SKM-1 treated with dmso at 0.1 percent for 144 hours (cell line): ENCODE results near the gene SULT2B1.
A peak's percentile ranks its signal among the peaks of the same experiment; 100 is the strongest.

Experiments
- DNase-seq: peaks from one replicate; lab custom pipeline; 2025; ENCODE audit not compliant: unreplicated experiment; lab: John Stamatoyannopoulos, UW

The SULT2B1 gene

GRCh38 chr19:48598996-48599700 lies 47.2 kb downstream of the SULT2B1 start:
- DNase-seq, result no peak

DNA sequence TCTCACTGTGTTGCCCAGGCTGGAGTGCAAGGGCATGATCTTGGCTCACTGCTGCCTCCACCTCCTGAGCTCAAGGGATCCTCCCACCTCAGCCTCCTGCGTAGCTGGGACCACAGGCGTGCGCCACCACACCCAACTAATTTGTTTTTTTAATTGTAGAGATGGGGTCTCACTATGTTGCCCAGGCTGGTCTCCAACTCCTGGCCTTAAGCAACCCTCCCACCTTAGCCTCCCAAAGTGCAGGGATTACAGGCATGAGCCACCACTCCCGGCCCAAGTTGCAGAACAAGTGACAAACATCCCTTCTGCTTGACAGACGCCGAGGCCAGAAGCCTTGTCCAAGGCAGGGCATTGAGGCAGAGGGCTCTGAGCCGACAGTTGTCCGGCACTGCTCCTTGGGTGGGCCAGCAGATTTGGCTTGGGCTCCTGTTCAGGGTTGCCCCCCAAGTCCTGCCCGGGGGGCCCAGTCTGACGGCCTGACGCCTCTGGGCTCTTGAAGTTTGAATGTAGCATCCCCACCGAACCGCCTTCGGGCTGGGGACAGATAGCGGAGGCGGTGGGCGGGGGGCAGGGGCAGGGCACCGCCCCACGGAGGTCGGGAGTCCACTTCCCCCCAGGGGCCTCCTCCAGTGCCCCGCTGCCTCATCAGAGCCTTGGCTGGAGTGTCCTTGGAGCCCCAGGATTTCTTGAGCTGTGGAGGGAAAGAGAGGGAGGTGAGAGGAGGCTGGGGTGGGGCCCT lies 48.9 kb downstream of the SULT2B1 start:
- no peak for DNase-seq

DNA sequence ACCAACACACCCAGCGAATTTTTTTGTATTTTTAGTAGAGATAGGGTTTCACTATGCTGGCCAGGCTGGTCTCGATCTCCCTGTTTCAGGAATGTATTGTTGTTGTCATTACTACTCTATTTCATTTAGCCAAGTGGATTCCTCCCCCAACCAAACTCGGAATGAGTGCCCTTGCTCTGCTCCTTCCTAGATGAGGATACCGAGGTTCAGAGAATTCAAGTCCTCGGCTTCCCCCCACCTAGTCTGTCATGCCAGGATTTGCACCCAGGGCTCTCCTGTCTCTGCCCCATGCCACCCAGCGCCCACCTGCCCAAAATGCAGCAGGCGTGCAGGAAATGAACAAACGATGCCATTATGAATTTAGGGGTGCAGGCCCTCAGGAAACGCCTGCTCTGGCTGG lies 51.0 kb downstream of the SULT2B1 start:
- no peak for DNase-seq

GRCh38 chr19:48603449-48603848 lies 51.5 kb downstream of the SULT2B1 start:
- no peak for DNase-seq

- DNase-seq, result no peak
Measured at GRCh38 chr19:48603850-48604249, 51.9 kb downstream of the SULT2B1 start.

DNA sequence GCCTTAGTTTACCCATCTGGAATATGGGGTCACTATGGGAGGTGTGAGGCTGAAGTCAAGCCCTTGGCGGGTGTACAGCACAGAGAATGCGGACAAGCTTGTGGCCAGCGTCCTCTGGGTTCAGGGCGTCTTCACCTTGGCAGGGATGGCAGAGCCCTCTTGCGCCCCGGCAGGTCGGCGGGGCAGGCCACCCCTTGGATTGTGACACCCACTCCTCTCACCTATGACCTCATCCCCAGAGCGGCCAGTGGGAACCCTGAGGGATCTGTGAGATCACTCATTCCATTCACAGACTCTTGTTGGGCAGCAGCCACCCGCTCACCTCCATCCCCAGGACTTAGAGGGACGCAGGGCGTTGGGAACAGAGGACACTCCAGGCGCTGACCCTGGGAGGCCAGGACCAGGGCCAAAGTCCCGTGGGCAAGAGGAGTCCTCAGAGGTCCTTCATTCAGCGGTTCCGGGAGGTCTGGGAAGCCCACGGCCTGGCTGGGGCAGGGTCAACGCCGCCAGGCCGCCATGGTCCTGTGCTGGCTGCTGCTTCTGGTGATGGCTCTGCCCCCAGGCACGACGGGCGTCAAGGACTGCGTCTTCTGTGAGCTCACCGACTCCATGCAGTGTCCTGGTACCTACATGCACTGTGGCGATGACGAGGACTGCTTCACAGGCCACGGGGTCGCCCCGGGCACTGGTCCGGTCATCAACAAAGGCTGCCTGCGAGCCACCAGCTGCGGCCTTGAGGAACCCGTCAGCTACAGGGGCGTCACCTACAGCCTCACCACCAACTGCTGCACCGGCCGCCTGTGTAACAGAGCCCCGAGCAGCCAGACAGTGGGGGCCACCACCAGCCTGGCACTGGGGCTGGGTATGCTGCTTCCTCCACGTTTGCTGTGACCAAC lies 54.7 kb downstream of the SULT2B1 start, which contains the start of gene SPACA4:
Gene SPACA4, plus strand, starts transcription at position 280 of the 896 bp plus-strand sequence. Its CDS starts 237 bp downstream, at position 517.
- DNase-seq, result no peak

GRCh38 chr19:48607359-48607755 lies 55.4 kb downstream of the SULT2B1 start:
- DNase-seq, result no peak

DNA sequence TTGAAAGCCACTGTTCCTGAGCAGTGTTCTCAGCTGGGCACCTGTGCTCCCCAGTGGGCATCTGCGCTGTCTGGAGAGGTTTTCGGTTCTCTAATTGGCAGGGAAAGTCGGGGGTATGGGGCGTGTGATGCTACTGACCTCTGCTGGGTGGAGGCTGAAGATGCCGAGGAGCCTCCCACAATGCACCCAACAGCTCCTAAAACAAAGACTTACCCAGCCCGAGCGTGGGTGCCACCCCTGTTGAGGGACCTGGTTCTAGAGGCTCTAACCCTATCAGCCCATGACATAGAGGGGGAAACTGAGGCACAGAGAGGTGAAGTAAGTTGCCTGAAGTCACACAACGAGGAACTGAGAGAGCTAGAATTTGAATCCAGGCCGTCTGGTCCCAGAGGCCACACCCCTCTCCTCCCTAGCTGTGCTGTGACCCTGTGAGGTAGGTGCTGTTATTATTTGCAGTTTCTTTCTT lies 56.9 kb downstream of the SULT2B1 start:
- peak; percentile 44 for DNase-seq

- no peak for DNase-seq
Measured at GRCh38 chr19:48609571-48610108, 57.7 kb downstream of the SULT2B1 start.

- no peak for DNase-seq
Measured at GRCh38 chr19:48611872-48612271, 59.9 kb downstream of the SULT2B1 start.

- DNase-seq, result no peak
Measured at GRCh38 chr19:48613024-48613851, 61.3 kb downstream of the SULT2B1 start.

- DNase-seq, result no peak
Measured at GRCh38 chr19:48613852-48614435, 62.0 kb downstream of the SULT2B1 start.

- no peak for DNase-seq
Measured at GRCh38 chr19:48614436-48615230, 62.7 kb downstream of the SULT2B1 start, which contains the start of gene FAM83E. FAM83E (minus strand) TSS chr19:48615076; CDS start chr19:48613372, 1,704 bp downstream.

GRCh38 chr19:48615231-48616040 lies 63.5 kb downstream of the SULT2B1 start:
- no peak for DNase-seq

GRCh38 chr19:48616041-48616436 lies 64.1 kb downstream of the SULT2B1 start:
- no peak for DNase-seq

DNA sequence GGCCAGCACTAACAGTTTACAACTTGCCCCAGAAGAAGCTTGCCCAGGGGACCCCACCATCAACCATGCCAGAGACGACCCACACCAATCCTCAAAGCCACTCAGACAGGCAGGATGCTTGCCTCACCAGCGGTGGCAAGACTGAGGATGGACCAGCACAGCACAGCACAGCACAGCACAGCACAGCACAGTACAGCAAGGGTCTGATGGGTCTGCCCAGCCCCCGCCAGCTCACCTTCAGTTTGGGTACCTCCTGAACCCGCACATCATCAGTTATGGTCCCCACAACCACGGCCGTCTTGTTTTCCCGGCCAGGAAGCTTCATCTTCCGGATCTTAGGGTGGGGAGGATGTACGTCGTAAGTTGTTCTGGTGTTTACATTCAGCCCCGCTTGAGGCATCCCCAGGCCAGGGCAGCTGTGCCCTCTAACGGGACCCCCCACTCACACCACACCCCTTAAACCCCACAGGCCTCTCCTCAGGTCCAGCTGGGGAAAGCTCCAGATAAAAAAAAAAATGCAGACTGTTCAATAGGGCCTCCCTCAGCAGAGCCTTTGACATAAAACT lies 64.6 kb downstream of the SULT2B1 start:
- DNase-seq, result no peak

DNA sequence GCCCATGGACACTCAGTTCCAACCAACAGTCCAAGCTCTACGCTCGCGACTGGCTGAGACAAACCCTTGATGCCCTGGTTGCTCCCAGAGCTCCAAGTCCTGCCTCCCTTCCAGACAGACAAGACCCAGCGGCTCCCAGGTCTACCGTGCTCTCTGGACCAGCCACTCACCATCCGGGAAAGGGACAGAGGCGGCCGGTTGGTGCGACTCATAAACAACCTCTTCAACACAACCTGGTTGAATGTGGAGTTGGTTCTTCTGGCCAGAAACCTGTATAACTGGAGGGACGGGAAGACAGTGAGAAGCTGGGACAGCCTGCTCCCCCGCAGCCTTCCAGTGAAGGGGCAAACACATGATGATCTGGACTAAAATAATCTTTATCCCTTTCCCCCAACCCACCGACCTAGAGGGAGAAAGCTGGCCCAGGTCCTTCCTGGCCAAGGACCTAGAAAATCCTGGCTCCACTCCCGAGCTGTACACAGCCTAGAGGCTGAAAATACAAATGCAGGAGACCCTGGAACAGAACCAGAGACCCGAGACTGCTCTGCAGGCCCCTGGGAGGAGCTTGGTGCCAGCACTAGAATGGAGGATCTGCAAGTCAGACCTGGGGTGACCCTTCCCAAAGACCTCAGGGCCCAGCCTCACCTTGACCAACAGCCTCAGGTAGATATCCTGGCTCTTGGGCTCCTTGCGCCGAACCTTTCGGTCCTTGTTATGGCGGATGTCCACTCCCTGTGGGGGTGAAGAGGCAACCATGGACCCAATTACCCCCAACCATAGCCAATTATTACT lies 65.4 kb downstream of the SULT2B1 start:
- no peak for DNase-seq
